ENCODE measurements around the gene KRT31.
"Not testable (repeated sequence)": the region's sequence is repeated elsewhere in the genome, so short reads cannot be mapped to it uniquely, and the experiment has no call there.

Gene KRT31

GRCh38 chr17:41417576-41418015 lies 20.2 kb upstream of the KRT31 start:
- no peak for DNase-seq (ENCODE audit: low spot score)

- DNase-seq (ENCODE audit: low spot score), result no peak
Observed at GRCh38 chr17:41417127-41417526, 19.7 kb upstream of the KRT31 start.

DNA sequence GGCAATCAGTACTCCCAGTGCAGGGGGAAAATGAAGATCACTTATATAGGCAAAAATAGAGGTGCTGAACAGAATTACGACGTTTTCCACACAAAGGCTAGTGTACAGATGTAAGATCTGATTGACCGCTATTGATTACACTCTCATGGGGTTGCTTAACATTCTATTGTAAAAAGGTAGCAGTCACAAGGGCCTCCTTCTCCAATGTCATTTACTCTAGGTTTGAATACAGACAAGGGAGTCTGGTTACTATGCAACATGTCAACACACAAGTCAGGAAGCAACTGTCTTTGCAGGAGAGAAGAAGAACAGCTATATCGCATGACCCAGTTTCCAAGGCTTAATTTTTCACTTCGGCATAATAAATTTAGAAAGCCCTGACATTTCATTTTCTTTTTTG lies 19.1 kb upstream of the KRT31 start:
- no peak for DNase-seq (ENCODE audit: low spot score)

DNA sequence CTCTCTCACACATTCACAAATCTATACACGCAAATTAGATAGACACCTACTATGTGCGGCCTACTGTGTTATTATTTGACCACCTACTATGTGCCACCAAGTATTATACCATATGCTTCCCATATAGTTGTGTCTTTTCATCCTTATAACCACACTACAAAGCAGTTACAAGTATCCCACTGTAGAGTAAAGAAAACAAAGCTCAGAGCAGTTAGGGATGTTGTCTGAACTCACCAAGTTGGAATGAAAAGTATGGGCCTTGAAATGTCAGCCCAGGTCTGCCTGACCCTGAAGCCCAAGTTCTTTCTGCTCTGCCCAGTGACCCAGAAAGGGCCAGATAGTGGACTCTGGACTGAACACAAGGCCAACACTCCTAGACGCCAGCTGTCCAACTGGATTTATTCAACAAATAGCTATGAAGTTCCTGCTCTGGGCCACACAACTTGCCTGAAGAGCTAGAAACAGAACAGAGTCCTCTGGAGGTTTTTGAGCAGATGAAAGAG lies 18.5 kb upstream of the KRT31 start:
- DNase-seq (ENCODE audit: low spot score), result no peak

DNA sequence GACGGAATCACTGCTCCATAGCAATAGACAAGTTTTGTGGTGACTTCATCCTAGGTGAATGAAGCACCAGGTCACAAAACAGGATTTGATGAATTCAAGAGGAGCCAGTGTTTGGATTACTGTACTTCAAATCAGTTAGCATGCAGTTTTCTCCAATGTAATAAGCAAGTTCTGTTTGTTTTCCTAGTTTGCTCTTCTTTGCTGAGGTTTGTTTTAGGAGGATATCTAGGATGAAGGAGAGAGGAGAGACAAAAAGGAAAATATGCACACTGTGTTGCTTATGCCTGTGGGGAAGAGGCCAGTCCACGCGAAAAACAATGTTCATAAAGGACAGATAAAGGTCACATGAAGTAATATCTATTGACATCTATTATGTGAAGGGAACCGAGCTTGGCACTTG lies 18.0 kb upstream of the KRT31 start:
- DNase-seq (ENCODE audit: low spot score), result no peak

DNA sequence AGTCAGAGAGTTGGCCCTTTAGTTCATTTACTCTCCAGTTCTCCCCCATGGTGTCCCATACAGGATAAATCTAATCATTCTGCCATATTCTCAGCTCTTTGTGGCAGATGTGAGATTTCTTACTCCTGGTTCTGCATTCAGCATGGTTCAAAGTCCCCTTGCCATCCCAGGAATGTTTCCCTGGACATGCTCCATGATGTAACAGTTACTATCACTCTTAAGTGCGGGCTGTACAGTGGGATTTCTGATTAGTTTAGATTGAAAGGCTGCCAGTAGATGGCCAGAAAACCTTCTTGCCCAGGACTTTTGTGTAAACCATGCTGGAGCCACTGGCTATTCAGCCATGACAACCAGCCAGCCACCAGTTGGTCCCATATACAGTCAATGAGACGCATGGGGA lies 16.6 kb upstream of the KRT31 start:
- no peak for DNase-seq (ENCODE audit: low spot score)

- no peak for DNase-seq (ENCODE audit: low spot score)
Observed at GRCh38 chr17:41413353-41413957, 16.0 kb upstream of the KRT31 start.

DNA sequence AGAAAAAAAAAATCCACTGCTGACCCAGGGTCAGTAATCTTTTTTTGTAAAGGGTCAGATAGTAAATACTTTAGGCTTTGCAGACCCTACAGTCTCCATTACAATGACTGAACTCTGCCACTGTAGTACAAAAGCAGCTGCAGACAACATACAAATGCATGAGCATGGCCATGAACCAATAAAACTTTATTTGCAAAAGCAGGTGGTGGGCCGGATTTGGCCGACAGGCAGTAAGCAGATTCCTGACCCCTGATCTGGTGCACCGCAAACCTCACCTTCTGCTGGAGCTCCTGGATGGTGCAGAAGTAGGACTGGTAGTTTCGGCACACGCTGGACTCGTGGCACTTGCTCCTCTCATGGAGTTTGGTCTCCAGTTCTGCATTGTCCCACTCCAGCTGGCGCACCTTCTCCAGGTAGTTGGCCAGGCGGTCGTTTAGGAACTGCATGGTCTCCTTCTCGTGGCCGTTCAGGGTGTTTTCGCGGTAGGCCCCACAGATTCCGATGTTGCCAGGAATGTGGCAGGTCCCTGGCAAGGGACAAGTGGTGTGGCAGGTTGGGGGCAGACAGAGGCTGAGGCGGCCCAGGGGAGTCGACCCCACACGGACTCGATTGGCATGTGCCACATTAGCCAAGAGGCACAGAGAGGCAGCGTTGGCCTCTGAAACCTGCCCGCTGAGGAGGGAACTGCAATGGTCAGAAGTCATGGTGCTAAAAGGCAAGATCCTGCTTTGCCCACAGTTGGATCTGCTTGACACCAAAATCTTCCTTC lies 13.8 kb upstream of the KRT31 start:
- DNase-seq (ENCODE audit: low spot score), result no peak

- no peak for DNase-seq (ENCODE audit: low spot score)
Observed at GRCh38 chr17:41407226-41407625, 9.8 kb upstream of the KRT31 start.

DNA sequence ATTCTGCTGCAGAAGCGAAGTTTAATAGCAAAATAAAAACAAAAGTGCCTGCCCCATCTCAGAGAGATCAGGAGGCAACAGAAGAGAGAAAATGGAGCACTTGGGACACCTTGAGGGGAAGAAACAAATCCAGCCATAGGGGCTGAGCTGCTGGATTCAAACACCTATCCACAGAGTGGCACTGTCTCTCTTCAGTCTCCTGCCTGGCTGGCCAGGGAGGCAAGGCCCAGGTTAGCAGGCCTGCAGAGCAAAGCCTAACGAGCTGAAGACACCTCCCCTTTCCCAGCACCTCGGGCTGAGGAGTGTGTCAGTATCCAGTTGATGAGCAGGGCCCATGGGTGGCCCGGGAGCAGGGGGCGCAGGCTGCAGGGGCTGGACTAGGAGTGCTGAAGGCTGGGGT lies 8.8 kb upstream of the KRT31 start:
- no peak for DNase-seq (ENCODE audit: low spot score)

DNA sequence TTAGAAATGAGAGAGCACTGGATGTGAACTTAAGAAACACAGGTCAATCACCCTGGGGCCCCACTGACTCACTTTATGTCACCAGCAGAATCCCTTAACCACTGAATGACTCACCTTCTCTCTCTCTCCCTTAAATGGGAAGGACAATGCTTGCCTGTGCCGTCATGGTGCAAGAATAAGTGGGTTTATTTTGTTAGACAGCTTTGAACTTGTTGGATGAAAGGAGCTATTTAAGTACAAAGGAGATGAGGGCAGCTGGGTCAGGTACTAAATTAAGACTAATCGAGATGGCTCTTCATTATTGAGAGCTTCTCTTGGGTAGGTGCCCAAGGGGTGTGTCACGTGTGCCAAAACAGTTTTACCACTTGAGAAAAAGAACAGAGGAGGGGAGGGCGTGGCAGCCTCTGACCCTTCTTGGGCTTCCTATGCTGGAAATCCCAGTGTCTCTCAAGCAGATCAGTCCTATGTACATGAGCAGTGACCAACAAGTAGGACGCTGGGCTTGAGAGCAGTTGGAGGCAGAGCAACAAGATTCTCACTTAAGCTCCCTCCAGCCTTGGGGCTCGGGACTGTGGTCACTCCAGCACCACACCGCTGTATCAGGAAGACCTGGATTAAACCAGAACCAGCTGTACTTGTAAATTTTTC lies 6.7 kb upstream of the KRT31 start:
- no peak for DNase-seq (ENCODE audit: low spot score)

DNA sequence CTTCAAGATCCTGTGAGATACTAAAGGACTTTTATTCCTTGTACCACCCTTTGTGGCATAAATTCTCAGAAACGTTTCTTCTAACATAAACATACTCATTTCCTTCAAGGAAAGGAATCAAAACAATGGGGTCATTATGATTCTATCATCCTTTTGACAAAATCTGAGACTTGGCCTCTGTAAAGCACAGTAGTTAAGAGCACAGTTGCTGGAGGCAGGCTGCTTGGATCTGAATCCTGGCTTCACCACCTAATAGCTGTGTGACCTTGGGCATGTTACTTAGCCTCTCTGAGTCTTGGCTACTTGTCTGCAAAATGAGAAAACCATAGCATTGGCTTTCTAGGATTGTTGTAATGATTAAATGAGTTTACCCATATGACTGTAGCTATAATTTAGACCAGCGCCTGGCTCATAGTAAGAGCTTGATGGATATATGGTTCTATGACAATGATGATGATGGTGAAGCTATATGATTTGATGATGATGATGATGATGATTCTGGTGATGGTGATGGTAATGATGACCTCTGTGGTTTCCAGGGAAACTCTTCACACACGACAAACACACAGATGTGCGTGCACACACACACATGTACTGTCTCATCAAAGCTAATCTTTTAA lies 6.1 kb upstream of the KRT31 start:
- no peak for DNase-seq (ENCODE audit: low spot score)

GRCh38 chr17:41402161-41402560 lies 4.8 kb upstream of the KRT31 start:
- DNase-seq (ENCODE audit: low spot score), result no peak

- peak; percentile 55 for DNase-seq (ENCODE audit: low spot score)
Observed at GRCh38 chr17:41396340-41396739, 1.1 kb downstream of the KRT31 start.

- no peak for DNase-seq (ENCODE audit: low spot score)
Observed at GRCh38 chr17:41395611-41396010, 1.8 kb downstream of the KRT31 start.

DNA sequence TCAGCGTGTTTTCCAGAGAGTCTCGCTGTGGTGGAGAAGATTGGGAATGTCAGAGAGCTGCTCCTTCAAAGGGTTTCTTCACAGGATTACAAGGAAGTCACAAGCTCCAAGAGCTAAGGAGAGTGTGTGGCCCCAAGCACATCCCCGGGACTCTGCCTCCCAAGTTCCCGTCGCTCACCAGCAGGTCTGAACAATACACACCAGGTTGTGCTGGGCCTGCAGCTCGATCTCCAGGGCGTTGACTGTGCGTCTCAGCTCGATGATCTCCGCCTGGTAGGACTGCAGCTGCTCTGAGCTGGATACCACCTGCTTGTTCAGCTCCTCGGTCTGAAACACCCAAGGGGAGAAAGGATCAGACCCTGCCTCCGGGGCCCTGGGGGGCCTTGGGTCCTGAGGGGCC lies 2.4 kb downstream of the KRT31 start:
- DNase-seq (ENCODE audit: low spot score), result not testable (repeated sequence)

GRCh38 chr17:41394254-41394996 lies 3.0 kb downstream of the KRT31 start:
- DNase-seq (ENCODE audit: low spot score), result peak; percentile 35

- no peak for DNase-seq (ENCODE audit: low spot score)
Observed at GRCh38 chr17:41393826-41394225, 3.6 kb downstream of the KRT31 start.

DNA sequence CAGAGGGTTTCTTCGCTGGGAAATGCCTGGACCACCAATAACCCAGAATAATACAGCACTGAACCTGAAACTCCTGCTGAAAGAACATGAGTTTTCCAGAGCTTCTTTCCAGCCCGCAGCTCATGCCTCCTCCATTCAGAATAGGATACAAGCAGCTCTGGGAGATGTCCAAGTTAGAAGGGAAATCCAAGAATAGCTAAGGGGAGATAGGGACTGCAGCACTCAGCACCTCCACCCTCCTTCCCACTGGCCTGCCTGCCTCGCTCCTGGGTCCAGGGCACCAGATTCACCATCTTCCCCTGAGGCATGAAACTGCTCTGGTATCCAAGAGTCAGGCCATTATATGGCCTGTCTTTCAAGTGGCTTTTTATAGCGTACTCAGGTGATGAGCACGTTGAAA lies 4.1 kb downstream of the KRT31 start:
- peak; percentile 44 for DNase-seq (ENCODE audit: low spot score)

DNA sequence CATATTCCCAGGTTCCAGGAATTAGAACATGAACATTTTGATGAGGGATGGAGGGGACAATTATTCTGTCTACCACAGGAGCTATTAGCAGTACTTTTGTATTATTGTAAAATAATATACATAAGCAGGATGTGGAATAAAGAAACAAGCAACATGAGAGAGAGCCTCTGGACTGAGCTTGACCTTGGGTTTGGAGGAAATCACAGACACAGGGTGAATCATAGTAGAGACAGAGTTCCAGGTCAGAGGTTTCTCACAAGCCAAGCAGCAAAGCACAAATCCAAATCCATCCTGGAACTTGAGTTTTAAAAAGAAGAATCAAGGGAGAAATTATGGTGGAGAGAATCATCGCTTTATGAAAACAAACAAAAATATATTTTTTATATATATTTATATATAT lies 5.1 kb downstream of the KRT31 start:
- no peak for DNase-seq (ENCODE audit: low spot score)

GRCh38 chr17:41391535-41391934 lies 5.9 kb downstream of the KRT31 start:
- no peak for DNase-seq (ENCODE audit: low spot score)

DNA sequence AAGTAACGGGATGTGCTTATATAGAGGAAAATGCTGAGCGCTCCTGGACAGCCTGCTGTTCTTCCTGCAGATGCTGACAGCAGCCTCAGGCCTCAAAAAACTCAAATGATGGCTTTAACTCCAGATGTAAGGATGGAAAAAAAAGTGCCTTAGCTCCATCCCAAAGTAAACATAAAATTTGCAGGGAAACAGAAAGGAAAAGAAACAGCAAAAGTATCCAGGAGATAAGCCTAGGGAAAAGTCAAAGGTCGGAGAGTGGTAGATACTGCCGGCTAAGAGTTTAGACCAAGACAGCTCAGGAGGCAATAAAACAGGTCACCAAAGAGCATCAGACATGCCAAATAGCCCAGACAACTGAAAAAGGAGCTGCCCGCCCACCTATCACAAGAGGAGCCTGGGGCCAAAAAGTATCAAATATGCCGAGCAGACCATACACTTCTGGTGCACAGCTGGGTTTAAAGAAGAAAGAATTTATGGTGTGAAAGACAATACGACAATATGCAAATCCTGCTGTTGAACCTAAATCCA lies 6.9 kb downstream of the KRT31 start:
- no peak for DNase-seq (ENCODE audit: low spot score)
